DOHH2 (cell line): Measurements from ENCODE around the gene TTC28.

Experiments used
- CTCF ChIP-seq: fragments of 200-600 bp; sonication (generic); IDR thresholded peaks from one replicate; pipeline ENCODE4 v1.5.1; 2014; ENCODE audit warnings: antibody characterized with exemption, mild to moderate bottlenecking, low read depth, low read length; ENCODE audit not compliant: poor library complexity, severe bottlenecking
- EZH2phosphoT487 ChIP-seq: fragments of 200-600 bp; sonication (generic); IDR thresholded peaks from 2 replicates; pipeline ENCODE4 v1.6.1; 2017; ENCODE audit warnings: borderline replicate concordance, mild to moderate bottlenecking, antibody characterized with exemption, low read length, moderate library complexity, mixed read lengths

- no peak for TF ChIP-seq CTCF
- TF ChIP-seq EZH2phosphoT487 = no peak
These were observed 9.5 kb downstream of the TTC28 start for GRCh38 chr22:28670161-28670560.
